HG03342 (cell line): ENCODE results near the gene H3-3A.

Experiments
- ATAC-seq: cut with Tn5 transposase; IDR thresholded peaks from one replicate; pipeline ENCODE4 v1.9.1; 2021; ENCODE audit warnings: mild to moderate bottlenecking, moderate library complexity; ENCODE audit not compliant: unreplicated experiment

Gene H3-3A

GRCh38 chr1:226110249-226111097 is 48.0 kb downstream of the H3-3A start:
- peak; percentile 75 for ATAC-seq

- ATAC-seq: no peak
Observed at GRCh38 chr1:226111098-226111882, 48.8 kb downstream of the H3-3A start.

- ATAC-seq: no peak
Observed at GRCh38 chr1:226111883-226112261, 49.4 kb downstream of the H3-3A start.

GRCh38 chr1:226112626-226113025 is 50.1 kb downstream of the H3-3A start:
- ATAC-seq: no peak

- ATAC-seq: no peak
Observed at GRCh38 chr1:226116673-226117072, 54.2 kb downstream of the H3-3A start.

GRCh38 chr1:226117330-226117729 is 54.8 kb downstream of the H3-3A start:
- no peak for ATAC-seq

- no peak for ATAC-seq
Observed at GRCh38 chr1:226118357-226118756, 55.8 kb downstream of the H3-3A start.

GRCh38 chr1:226119169-226119568 is 56.7 kb downstream of the H3-3A start:
- no peak for ATAC-seq

GRCh38 chr1:226120398-226120797 is 57.9 kb downstream of the H3-3A start:
- ATAC-seq: no peak

GRCh38 chr1:226121049-226121586 is 58.6 kb downstream of the H3-3A start:
- no peak for ATAC-seq
